HUES48 (cell line): ENCODE results near the gene GSN.

Source experiments
- H3K27ac ChIP-seq: one replicate; pipeline ENCODE4 v1.7.0; 2013; ENCODE audit warnings: low read depth, low read length, inconsistent platforms
- H3K27me3 ChIP-seq: 2 replicates; pipeline ENCODE4 v1.6.1; 2013; ENCODE audit warnings: mild to moderate bottlenecking, low read length; ENCODE audit not compliant: control insufficient read depth, insufficient read depth
- H3K36me3 ChIP-seq: 2 replicates; pipeline ENCODE4 v1.6.1; 2013; ENCODE audit warnings: low read length; ENCODE audit not compliant: control insufficient read depth, insufficient read depth
- H3K4me1 ChIP-seq: 2 replicates; pipeline ENCODE4 v1.6.1; 2013; ENCODE audit warnings: mild to moderate bottlenecking, low read length; ENCODE audit not compliant: control insufficient read depth, insufficient read depth
- H3K4me3 ChIP-seq: 2 replicates; pipeline ENCODE4 v1.5.1; 2013; ENCODE audit warnings: mild to moderate bottlenecking, low read depth, low read length
- H3K9ac ChIP-seq: 2 replicates; pipeline ENCODE4 v1.6.1; 2013; ENCODE audit warnings: mild to moderate bottlenecking, low read depth, low read length, moderate library complexity
- H3K9me3 ChIP-seq: 2 replicates; pipeline ENCODE4 v1.6.1; 2013; ENCODE audit warnings: low read length; ENCODE audit not compliant: control insufficient read depth, insufficient read depth

The GSN gene

DNA sequence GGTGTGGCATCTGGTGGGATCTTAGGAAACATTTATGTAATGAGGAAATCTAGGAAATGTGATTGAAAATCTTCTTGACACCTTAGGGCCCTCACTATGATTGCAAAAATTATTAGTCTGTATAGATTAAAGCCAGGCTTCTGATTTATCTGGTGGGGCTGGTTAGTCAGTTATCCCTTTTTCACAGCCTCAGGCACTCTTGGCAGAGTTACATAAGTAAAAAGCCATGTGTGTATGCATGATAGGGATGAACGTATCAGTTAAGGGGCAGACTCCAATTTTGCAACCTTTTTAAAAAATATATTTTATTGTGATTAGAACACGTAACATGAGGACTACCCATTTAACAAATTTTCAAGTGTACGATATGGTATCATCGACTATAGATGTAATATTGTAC, 35.7 kb upstream of the GSN start:
- Histone ChIP-seq H3K9ac (no peak overlapping the region), H3K4me3 (no peak overlapping the region), H3K36me3 (no peaks in the 10 kb centered on the region), H3K27ac (no peak overlapping the region), H3K9me3 (no peaks in the 10 kb centered on the region), H3K27me3 (no peaks in the 10 kb centered on the region), H3K4me1 (no peaks in the 10 kb centered on the region)

DNA sequence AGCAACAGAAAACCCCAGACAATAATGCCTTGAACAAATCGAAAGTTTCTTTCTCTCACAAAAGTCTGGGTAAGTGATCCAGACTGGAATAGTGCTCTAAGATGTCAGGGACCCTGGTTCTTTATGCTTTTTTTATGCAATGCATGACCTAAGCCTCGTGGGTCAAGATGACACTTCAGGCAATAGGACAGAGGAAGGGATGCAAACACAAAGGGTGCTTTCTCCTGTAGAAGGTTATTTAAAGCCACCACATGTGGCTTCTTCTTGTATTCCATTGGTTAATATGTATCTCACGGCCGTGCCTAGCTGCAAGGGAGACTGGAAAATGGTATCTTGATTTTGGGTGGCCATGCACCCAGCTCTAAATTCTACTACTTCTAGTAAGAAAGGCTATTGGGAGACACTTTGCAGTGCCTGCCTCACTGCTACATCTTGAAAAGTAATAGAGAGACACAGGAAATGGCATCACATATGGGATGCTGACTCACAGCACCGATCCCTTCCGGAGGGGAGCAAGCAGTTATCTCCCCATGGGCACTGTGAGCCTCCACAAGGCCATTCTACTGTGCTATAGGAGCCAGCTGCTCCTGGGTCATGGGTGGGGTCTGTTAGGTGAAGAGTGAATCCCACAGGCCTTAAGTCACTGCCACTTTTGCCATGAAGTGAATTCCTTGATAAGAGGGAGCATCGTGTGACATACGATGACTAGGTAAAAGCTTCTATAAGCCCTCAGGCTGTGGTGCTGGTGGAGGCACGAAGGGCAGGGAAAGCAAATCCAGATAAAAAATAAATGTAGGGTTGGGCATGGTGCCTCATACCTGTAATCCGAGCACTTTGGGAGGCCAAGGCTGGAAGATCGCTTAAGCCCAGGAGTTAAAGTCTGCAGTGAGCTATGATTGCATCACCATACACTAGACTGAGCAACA, 33.8 kb upstream of the GSN start:
- no peak overlapping the region for H3K27ac ChIP-seq
- no peaks in the 10 kb centered on the region for H3K4me1 ChIP-seq

DNA sequence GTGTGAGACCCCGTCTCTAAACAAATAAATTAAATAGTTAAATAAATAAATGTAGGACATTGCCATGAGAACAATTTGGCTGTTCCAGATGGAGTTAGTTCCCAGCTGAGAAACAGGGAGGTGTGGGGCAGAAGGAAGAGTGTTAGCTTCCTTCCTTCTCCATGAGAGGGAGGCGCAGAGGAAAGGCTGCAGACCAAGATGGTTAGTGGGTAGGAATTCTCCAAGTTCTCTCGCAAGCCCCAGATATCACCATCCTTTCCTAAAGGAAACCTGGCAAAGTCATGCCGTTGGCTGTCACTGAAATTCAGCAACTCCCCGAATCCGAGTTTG, 33.2 kb upstream of the GSN start:
- no peaks in the 10 kb centered on the region for H3K27me3 ChIP-seq
- no peaks in the 10 kb centered on the region for H3K4me1 ChIP-seq
- H3K4me3 ChIP-seq: no peak overlapping the region
- no peak overlapping the region for H3K9ac ChIP-seq
- H3K27ac ChIP-seq: no peak overlapping the region
- no peaks in the 10 kb centered on the region for H3K9me3 ChIP-seq
- H3K36me3 ChIP-seq: no peaks in the 10 kb centered on the region

More for the DNA sequence above, 33.8 kb upstream of the GSN start:
- Histone ChIP-seq H3K9me3 (no peaks in the 10 kb centered on the region), H3K4me3 (no peak overlapping the region), H3K36me3 (no peaks in the 10 kb centered on the region), H3K27me3 (no peaks in the 10 kb centered on the region), H3K9ac (no peak overlapping the region)

DNA sequence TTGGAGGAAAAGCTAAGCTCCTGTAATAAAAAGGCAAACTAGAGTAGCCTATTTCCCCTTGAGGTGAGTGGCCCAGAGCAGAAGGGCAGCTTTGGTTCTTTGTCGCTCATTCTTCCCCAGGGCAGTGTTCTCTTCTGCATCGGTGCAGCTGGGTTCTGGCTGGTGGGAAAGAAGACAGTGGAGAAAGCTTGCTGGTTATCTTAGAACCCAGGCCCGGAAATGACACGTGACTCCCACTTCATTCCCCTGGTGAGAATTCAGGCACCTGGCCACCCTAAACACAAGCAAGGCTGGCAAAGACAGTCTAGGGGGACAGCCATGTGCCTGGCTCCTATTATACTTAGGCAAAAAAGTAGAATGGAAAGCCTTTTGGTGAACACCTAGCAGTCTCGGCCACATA, 32.5 kb upstream of the GSN start:
- no peak overlapping the region for H3K4me3 ChIP-seq
- H3K9ac ChIP-seq: no peak overlapping the region
- H3K27me3 ChIP-seq: no peaks in the 10 kb centered on the region
- no peaks in the 10 kb centered on the region for H3K9me3 ChIP-seq
- H3K36me3 ChIP-seq: no peaks in the 10 kb centered on the region
- no peak overlapping the region for H3K27ac ChIP-seq
- H3K4me1 ChIP-seq: no peaks in the 10 kb centered on the region

DNA sequence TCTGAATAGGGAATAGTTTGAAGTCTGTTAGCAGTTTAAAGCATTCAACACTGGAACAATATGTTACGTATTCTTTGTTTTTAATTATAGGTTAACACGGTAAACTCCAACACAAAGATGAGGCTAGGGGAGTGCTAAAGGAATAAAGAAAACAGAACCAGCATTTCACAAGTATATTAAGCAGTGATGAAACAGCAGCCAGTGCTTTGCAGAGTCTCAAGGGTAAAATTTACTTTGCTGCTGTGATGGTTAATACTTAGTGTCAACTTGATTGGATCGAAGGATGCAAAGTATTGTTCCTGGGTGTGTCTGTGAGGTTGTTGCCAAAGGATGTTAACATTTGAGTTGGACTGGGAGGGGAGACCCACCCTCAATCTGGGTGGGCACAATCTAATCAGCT, 30.0 kb upstream of the GSN start:
- H3K9ac ChIP-seq: no peak overlapping the region
- H3K27ac ChIP-seq: no peak overlapping the region
- H3K9me3 ChIP-seq: no peaks in the 10 kb centered on the region
- no peak overlapping the region for H3K4me3 ChIP-seq
- no peaks in the 10 kb centered on the region for H3K36me3 ChIP-seq
- no peaks in the 10 kb centered on the region for H3K27me3 ChIP-seq
- no peaks in the 10 kb centered on the region for H3K4me1 ChIP-seq

DNA sequence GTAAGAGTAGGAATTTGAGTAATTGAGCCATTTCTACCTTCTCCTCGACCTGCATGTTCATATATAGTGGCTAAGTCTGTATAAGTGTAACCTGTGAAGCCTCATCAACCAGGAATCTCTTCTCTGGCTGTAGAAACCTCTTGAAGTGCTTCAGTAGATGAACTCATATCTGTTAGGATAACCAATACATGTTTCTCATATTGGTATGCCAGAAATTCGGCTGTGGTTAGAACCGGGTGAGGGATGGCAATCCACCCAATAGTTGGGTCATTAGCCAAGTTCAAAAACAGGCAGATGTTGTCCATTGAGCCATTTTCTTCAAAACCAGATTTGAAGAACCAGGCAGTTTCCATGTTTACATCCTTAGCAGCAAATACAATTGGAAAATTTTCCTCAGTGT, 28.9 kb upstream of the GSN start:
- H3K4me3 ChIP-seq: no peak overlapping the region
- H3K9ac ChIP-seq: no peak overlapping the region
- no peaks in the 10 kb centered on the region for H3K9me3 ChIP-seq
- no peak overlapping the region for H3K27ac ChIP-seq
- H3K36me3 ChIP-seq: no peaks in the 10 kb centered on the region
- H3K27me3 ChIP-seq: no peaks in the 10 kb centered on the region
- no peaks in the 10 kb centered on the region for H3K4me1 ChIP-seq

DNA sequence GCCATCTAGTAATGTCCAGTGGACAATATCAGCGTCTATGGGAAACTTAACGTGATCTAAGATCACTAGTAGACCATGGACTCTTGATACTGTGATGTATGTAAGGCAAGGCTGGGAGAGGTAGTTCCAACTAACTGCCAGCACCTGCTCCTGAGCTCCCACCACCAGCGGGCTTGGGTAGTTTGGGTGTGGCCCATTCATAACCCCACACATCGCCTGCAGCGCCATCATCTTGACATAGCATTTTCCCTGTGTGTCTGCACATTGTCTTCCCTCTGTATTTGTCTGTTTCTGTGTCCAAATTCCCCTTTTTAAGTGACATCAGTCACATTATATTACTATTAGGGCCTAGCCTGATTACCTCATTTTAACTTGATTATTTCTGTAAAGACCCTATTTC, 28.1 kb upstream of the GSN start:
- no peak overlapping the region for H3K4me3 ChIP-seq
- H3K27ac ChIP-seq: no peak overlapping the region
- no peaks in the 10 kb centered on the region for H3K36me3 ChIP-seq
- H3K4me1 ChIP-seq: no peaks in the 10 kb centered on the region
- H3K9me3 ChIP-seq: no peaks in the 10 kb centered on the region
- no peak overlapping the region for H3K9ac ChIP-seq
- no peaks in the 10 kb centered on the region for H3K27me3 ChIP-seq

DNA sequence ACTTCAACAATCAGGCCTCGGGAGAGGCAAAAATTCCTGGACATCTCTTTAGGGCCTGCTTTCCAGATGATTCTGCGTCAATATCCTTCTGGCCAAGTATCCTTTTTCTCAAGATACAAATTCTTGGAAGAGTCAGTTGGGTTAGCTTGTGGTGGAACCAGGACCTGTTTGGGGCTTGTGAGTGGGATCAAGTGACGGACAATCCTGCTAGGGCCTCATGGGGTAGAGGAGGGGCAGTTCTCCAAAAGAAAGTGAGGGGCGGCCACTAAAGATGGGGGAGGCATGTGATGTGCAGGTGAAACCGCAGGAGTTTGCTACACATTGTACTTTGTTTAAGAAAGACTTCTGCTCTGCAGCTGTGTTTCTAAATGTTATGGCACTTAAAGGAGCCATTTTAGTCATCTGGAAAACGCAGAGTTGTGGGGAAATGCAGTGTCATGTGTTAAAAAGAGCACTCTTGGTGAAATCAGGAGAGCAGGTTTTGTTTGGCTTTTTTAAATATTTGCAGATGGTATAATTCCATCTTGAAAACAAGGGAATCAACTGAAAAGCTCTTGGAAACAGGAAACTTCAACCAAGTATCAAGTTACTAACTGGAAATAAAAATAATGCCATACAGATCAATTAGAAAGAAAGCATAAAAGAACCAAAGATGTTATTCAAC, 27.4 kb upstream of the GSN start:
- no peaks in the 10 kb centered on the region for H3K9me3 ChIP-seq
- no peak overlapping the region for H3K9ac ChIP-seq
- no peak overlapping the region for H3K27ac ChIP-seq
- H3K4me1 ChIP-seq: no peaks in the 10 kb centered on the region
- H3K36me3 ChIP-seq: no peaks in the 10 kb centered on the region
- H3K27me3 ChIP-seq: no peaks in the 10 kb centered on the region
- no peak overlapping the region for H3K4me3 ChIP-seq

DNA sequence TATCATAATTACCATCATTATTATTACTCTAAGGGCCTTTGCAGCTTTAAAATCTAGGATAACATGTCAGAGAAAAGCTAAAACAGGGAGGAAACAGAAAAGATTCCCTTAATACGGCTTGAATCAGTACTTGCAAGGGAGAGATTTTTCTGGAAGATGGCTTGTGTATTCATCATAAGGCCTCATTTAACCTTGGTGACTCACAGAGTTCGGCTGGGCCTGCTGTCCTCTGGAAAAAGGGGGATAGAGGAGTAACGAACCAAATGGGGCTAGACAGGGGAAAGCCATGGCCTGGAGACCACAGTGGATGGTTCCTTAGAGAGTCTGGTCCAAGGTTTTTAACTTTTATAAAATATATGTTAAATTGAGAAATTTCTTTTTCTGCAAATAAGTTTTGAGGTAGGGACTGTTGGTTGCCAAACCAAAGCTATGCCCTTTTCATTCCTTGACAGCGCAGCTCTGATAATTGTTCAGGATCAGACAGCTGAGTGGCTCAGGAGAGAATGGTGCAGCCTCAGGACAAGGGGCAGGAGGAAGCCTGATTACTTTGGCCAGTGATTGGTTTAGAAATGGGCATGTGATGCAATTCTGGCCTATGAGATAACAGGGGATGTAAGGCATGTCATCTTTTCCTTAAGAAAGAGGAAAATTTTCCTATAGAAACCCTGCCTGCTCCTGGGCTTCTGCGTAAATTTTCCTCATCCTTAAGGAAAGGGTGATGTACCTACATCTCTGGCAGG, 25.6 kb upstream of the GSN start:
- H3K27me3 ChIP-seq: no peaks in the 10 kb centered on the region
- no peak overlapping the region for H3K27ac ChIP-seq

DNA sequence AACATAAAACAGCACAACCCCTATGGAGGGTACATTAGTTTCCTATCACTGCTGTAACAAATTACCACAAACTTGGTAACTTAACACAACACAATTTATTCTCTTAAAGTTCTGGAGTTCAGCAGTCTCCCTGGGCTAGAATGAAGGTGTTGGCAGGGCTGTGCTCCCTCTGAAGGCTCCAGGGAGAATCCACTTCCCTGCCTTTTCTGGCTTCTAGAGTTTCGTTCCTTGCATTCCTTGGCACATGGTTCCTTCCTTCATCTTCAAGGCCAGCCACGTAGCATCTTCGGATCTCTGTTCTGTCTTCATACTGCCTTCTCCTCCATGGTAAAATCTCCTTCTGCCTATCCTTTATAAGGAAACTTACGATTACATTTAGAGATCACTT, 25.0 kb upstream of the GSN start:
- Histone ChIP-seq H3K9ac (no peak overlapping the region), H3K27ac (no peak overlapping the region), H3K27me3 (no peaks in the 10 kb centered on the region), H3K36me3 (no peaks in the 10 kb centered on the region), H3K9me3 (no peaks in the 10 kb centered on the region), H3K4me3 (no peak overlapping the region), H3K4me1 (no peaks in the 10 kb centered on the region)

More for the DNA sequence above, 25.6 kb upstream of the GSN start:
- no peaks in the 10 kb centered on the region for H3K4me1 ChIP-seq
- no peaks in the 10 kb centered on the region for H3K9me3 ChIP-seq
- no peak overlapping the region for H3K9ac ChIP-seq
- H3K36me3 ChIP-seq: no peaks in the 10 kb centered on the region
- no peak overlapping the region for H3K4me3 ChIP-seq
